ENCODE measurements around the gene CYP17A1. TPM values are rescaled to one million over a fixed set of nuclear protein-coding genes. Genes with fewer than 3 reads are reported as not detected.
A peak's percentile ranks its signal among the peaks of the same experiment; 100 is the strongest.

The CYP17A1 gene
- total RNA-seq, 1 donor from 2014 or later, result not detected

DNA sequence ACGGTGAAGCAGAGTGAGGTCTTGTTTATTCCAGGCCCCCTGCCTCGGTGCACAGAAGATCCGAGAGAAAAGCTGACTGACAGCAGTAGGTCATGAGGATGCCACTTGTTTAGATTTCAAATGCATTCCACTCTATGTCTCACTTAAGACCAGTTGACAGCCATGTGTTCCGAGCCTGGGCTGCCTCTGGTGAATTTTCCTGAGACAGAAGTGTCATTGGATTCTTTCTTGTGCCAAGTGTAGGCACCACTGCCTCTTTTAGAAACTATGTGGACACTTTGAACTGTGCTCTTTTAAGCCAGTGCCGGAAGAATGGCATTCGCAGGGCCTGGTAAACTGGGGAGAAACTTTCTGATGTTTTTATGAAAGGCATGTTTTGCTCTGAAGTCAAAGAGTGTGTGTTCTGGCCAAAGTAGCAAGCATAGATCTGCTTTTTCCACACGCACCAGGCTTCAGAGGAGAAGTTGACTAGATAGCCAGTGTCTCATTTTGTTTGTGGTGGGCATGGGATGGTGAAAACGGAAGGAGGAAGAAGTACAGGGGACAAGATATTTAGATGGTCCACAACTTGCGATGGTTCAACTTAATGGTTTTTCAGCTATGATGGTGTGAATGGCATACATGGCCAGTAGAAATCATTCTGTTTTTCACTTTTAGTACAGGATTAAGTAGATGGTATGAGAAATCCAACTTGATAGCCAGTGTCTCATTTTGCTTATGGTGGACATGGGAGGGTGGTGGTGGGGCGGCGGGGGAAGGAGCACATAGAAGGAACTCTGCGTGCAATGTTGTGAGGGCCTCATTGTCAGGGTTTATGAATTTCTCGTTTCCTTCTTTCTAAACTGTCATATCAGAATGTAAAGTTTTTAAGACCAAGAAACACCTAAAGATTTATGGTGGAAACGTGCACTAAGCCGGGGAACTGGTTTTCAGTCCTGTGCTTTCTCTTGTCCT, 41.5 kb downstream of the CYP17A1 start:
- no peaks in the 10 kb centered on the region for H3K9me3 Mint-ChIP-seq
- H3K4me3 Mint-ChIP-seq (ENCODE audit: low read depth), result peak overlapping the region; percentile 8
- intact Hi-C loops (cut with micrococcal nuclease), result no loop called here
- H3K4me1 Mint-ChIP-seq (ENCODE audit: low read depth), result peaks cover 25% of the 10 kb centered on the region
- H3K36me3 Mint-ChIP-seq (ENCODE audit: low read depth), result peaks cover 15% of the 10 kb centered on the region
- peak overlapping the region; percentile 54 for H3K27ac Mint-ChIP-seq
- H3K27me3 Mint-ChIP-seq (ENCODE audit: low read depth), result no peaks in the 10 kb centered on the region
- DNase-seq (ENCODE audit: low spot score), result no peak

DNA sequence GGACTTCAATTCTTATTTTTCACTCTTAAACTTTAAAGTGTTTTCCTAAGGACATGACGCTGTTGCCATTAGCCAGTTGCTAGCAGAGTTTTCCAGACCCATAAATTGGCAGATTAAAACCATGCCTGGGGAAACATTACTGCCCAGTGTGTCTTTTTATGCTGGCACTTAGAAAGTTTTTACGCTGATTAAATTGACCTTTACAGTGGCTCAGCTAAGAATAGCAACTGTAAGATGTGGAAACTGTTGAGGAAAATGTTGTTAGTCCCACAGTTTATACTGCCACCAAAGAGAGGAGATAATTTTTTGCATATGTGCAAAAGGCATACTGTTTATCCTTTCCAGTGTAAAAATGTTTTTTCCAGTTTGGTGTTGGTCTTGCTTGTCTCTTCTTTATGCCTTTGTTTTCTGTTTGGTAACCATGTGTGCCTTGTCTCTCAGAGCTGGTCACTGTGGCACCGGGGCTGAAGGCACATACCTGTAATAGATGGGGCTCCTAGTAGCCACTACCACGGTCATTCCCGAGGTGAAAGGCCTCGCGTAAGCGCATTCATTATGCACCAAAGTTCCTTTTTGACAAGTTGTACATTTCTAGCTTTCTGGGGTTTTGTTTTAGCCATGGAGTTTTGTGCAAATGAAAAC, 45.3 kb downstream of the CYP17A1 start:
- no peak for DNase-seq (ENCODE audit: low spot score)
- H3K4me3 Mint-ChIP-seq (ENCODE audit: low read depth), result no peak overlapping the region
- H3K27ac Mint-ChIP-seq, result no peak overlapping the region
- no peaks in the 10 kb centered on the region for H3K27me3 Mint-ChIP-seq (ENCODE audit: low read depth)
- H3K36me3 Mint-ChIP-seq (ENCODE audit: low read depth), result peaks cover 5% of the 10 kb centered on the region
- peaks cover 24% of the 10 kb centered on the region for H3K4me1 Mint-ChIP-seq (ENCODE audit: low read depth)
- H3K9me3 Mint-ChIP-seq, result peaks cover 6% of the 10 kb centered on the region
- intact Hi-C loops (cut with micrococcal nuclease), result no loop called here

DNA sequence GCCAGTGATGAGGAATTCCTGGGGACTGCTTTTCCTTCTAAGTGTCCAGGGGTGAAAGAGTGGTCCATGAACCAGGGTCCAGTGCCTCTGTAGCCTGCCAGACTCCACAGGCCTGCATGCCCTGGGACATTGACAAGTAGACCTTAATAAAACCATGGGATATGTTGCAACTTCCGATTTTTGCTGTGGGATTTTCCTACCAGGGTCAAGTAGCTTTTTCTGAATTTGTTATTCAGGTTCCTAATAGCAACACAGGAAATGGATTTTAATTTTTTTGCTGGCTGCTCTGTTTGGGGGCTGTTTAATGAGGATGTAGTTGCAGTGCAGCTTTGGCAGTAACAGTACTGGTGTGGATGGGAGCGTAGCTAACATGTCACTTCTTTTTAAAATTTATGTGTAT, 51.4 kb downstream of the CYP17A1 start:
- no peak overlapping the region for H3K27ac Mint-ChIP-seq
- intact Hi-C loops (cut with micrococcal nuclease), result no loop called here
- peaks cover 6% of the 10 kb centered on the region for H3K9me3 Mint-ChIP-seq
- H3K27me3 Mint-ChIP-seq (ENCODE audit: low read depth), result no peaks in the 10 kb centered on the region
- no peak overlapping the region for H3K4me3 Mint-ChIP-seq (ENCODE audit: low read depth)
- DNase-seq (ENCODE audit: low spot score), result no peak
- H3K4me1 Mint-ChIP-seq (ENCODE audit: low read depth), result peaks cover 4% of the 10 kb centered on the region
- peaks cover 18% of the 10 kb centered on the region for H3K36me3 Mint-ChIP-seq (ENCODE audit: low read depth)

DNA sequence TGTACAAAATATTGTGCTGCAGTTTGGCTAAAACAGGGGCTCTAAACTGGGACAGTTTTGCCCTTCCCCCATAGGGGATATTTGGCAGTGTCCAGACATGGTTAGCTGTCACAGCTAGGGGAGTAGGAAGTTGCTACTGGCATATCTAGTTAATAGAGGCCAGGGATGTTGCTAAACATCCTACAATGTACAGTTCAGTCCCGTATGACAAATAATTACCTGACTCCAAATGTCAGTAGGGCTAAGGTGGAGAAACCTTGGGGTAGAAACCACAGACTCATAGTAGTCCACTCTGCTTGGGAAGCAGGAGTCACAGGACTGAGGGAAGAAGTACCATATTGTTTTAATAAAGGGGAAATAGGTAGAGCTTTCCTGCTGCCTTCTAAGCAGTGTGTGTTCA, 53.6 kb downstream of the CYP17A1 start:
- Mint-ChIP-seq H3K4me1 (ENCODE audit: low read depth) (peaks cover 4% of the 10 kb centered on the region), H3K36me3 (ENCODE audit: low read depth) (peaks cover 18% of the 10 kb centered on the region), H3K4me3 (ENCODE audit: low read depth) (no peak overlapping the region), H3K27ac (no peak overlapping the region), H3K9me3 (no peaks in the 10 kb centered on the region), H3K27me3 (ENCODE audit: low read depth) (no peaks in the 10 kb centered on the region)
- no peak for DNase-seq (ENCODE audit: low spot score)
- intact Hi-C loops (cut with micrococcal nuclease), result no loop called here

DNA sequence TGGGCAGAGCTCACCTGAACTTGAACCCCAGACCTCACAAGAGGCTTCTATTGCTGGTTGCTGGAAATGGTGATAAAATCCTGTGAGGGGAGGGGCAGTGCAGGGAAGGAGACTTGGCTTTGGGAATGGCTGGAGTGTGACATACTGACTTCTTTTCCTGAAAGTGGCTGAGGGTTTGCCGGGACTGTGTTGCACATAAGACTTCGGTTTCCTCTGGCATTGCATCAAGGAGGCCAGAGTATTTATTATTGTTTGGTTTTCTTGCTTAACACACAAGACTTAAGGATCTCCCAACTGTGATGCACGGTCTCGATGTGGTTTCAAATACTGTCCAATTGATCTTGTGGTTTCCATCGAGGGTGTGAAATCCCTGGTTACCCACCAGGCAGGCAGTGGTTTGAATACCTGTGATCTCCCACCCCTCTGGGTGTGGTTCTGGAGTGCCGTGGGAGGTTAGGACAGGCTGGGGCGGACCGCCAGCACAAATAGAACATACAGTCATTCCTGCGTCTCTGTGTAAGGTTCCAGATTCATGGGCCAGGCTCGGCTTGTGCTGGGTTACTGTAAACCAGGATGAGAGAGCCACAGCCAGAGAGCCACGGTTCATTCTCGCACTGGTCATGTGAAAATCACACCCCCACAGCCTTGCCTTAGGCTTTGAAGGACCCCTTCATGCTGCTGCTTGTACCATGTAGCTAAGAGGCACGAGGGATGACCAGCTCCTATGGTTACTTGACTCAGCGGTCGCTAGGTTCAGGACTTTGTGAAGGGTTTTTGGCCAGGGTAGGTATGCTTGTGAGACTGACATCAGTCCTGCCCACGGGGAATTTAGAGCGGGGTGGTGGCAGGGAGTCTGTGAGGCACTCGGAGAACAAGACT, 54.3 kb downstream of the CYP17A1 start:
- H3K4me1 Mint-ChIP-seq (ENCODE audit: low read depth), result peaks cover 5% of the 10 kb centered on the region
- H3K9me3 Mint-ChIP-seq, result no peaks in the 10 kb centered on the region
- peak overlapping the region; percentile 12 for H3K27ac Mint-ChIP-seq
- H3K4me3 Mint-ChIP-seq (ENCODE audit: low read depth), result no peak overlapping the region
- DNase-seq (ENCODE audit: low spot score), result no peak
- H3K36me3 Mint-ChIP-seq (ENCODE audit: low read depth), result peaks cover 23% of the 10 kb centered on the region
- intact Hi-C loops (cut with micrococcal nuclease), result no loop called here
- no peaks in the 10 kb centered on the region for H3K27me3 Mint-ChIP-seq (ENCODE audit: low read depth)

DNA sequence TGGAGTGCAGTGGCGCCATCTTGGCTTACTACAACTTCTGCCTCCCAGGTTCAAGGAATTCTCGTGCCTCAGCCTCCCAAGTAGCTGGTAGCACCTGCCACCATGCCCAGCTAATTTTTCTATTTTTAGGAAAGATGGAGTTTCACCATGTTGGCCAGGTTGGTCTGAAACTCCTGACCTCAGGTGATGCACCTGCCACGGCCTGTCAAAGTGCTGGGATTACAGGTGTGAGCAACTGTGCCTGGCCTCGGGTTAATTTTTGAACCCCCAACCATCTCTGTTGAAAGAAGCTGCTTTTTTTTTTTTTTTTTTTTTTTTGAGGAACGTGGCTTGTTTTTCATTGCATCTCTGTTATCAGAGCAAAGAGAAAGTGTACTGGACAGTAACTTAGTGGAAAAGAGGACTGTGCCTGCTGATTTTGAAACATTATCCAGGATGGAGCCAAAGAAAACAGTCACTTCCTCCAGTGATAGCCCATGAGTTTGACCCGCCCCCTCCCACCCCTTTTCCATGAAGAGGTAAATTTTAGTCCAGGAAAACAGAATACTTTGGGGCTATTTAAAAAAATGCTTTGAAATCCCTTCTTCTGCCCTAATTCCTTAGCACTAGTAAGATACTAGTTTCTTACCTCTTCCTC, 55.2 kb downstream of the CYP17A1 start:
- intact Hi-C loops (cut with micrococcal nuclease), result no loop called here
- Mint-ChIP-seq H3K27me3 (ENCODE audit: low read depth) (no peaks in the 10 kb centered on the region), H3K36me3 (ENCODE audit: low read depth) (peaks cover 24% of the 10 kb centered on the region), H3K9me3 (no peaks in the 10 kb centered on the region), H3K4me3 (ENCODE audit: low read depth) (no peak overlapping the region), H3K4me1 (ENCODE audit: low read depth) (peaks cover 5% of the 10 kb centered on the region), H3K27ac (no peak overlapping the region)
- no peak for DNase-seq (ENCODE audit: low spot score)

DNA sequence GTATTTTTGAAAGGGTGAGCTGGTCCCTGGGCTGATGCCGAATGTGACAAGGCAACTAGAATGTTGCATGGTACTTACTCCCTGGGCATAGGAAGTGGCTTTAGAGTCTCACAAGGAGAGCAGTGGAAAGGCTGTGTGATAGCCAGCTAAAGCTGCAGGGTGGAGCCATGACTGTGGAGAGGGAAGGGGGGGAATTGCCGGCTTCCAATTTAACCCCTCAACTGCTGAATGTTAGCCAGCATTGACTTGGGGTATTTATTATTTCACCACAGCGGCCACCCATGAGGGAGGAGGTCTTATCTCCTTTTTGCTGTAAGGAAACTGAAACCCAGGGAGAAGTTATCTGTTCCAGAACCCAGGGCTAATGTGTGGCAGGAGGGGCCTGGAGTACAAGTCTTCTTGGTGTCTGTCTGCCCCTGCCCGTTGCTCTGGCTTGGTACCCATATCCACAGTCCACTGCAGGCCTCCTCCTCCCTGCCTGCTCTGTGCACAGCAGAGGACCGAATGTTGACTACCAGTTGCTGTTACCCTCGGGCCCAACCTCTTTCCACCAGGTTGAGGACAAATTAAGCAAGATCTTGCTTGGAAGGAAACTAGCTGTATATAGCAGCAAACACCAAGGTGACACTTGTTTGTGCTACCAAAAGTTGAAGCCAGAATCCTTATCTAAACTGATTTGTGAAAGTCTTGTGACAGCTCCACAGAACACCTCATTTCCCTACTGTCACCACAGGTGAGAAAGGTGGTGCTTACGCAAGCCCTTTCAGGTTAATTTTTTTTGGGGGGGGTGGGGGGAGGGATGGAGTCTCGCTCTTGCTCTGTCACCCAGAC, 55.9 kb downstream of the CYP17A1 start:
- no peaks in the 10 kb centered on the region for H3K9me3 Mint-ChIP-seq
- no peak overlapping the region for H3K27ac Mint-ChIP-seq
- no peaks in the 10 kb centered on the region for H3K27me3 Mint-ChIP-seq (ENCODE audit: low read depth)
- no peak for DNase-seq (ENCODE audit: low spot score)
- peaks cover 24% of the 10 kb centered on the region for H3K36me3 Mint-ChIP-seq (ENCODE audit: low read depth)
- H3K4me1 Mint-ChIP-seq (ENCODE audit: low read depth), result peaks cover 7% of the 10 kb centered on the region
- no peak overlapping the region for H3K4me3 Mint-ChIP-seq (ENCODE audit: low read depth)
- intact Hi-C loops (cut with micrococcal nuclease), result no loop called here

Other genes with a start within 250 kb of the CYP17A1 start
- 76.7 and 82.9 TPM in 2 replicates for gene TRIM8, start 192.9 kb downstream of the CYP17A1 start, total RNA-seq
- gene ARL3, start 123.0 kb downstream of the CYP17A1 start, total RNA-seq, result 11.1 and 12.2 TPM in 2 replicates
- gene SFXN2, start 122.8 kb downstream of the CYP17A1 start, total RNA-seq, result 52.2 and 54.0 TPM in 2 replicates
- 18.0 and 19.9 TPM in 2 replicates for gene WBP1L, start 93.5 kb downstream of the CYP17A1 start, total RNA-seq
- 10.4 and 10.7 TPM in 2 replicates for gene BORCS7, start 16.8 kb upstream of the CYP17A1 start, total RNA-seq
- gene AS3MT, start 32.1 kb upstream of the CYP17A1 start, total RNA-seq, result 0.18 and 0.50 TPM in 2 replicates
- gene CNNM2, start 80.9 kb upstream of the CYP17A1 start, total RNA-seq, result 7.2 and 7.5 TPM in 2 replicates